Measurements from ENCODE around the gene TEKT3.

Gene TEKT3

GRCh38 chr17:15350777-15351477, 9.5 kb upstream of the TEKT3 start:
- DNase-seq (ENCODE audit: low spot score), result no peak
- no peak for FAIRE-seq

DNA sequence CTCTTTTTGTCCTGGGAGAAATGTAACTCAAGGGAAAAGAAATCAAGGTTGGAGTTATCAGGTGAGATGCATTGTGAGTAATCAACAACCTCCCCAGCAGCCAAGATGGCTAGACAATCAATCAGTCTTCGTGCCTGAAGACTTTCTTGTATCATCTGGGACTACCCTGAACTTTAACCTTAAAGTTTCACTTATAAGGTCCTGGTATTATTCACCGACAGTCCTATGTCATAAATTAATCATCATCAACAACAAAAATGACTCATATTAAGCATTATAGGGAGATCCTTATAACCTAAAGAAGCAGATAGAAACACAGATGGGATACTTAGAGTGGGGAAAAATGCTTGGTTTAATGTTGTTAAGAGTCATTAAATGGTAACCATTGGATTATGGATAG, 7.7 kb upstream of the TEKT3 start:
- FAIRE-seq, result no peak
- no peak for DNase-seq (ENCODE audit: low spot score)

DNA sequence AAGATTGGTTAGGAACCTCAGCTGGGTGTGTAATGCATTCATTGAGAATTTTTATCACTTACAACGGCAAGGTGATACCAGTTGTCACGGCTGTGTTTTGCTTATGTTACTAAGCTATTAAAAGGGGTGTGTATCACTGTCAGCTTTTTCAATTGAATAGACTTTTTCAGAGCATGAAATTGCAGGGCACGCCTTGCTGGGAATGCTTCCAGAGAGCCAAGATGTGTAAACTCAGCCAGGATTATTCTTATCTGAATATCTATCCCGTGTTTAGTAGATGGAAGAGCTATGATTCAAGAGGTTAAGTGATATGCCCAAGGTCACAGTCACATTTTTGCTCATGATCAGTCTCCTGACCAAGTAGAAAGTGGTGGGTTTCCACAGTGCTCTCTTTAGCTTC, 6.6 kb upstream of the TEKT3 start:
- DNase-seq (ENCODE audit: low spot score) (no peak), FAIRE-seq (no peak)

- FAIRE-seq (no peak), DNase-seq (ENCODE audit: low spot score) (no peak)
Observed at GRCh38 chr17:15346066-15346595, 4.7 kb upstream of the TEKT3 start.

- FAIRE-seq, result no peak
- DNase-seq (ENCODE audit: low spot score), result peak; percentile 38
Observed at GRCh38 chr17:15343749-15344148, 2.4 kb upstream of the TEKT3 start.

DNA sequence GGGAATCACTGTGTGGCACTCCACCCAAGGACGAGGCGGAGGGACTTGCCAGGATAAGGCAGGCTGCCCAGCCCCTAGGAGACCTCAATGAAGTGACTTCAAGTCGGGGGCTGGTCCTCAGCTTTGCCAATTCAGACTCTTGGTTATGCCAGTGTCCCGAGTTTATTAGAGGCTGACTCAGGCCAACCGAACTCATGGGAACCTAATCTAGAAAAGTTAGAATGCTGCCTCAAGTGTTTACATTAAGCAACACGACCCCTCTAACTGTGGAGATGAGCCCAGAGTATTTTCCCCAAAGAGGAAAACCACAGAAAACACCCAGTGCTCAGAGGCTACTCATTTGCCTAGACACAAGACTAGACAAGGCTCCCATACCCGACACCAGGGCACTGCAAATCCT, 1.1 kb upstream of the TEKT3 start:
- DNase-seq (ENCODE audit: low spot score) (no peak), FAIRE-seq (no peak)

DNA sequence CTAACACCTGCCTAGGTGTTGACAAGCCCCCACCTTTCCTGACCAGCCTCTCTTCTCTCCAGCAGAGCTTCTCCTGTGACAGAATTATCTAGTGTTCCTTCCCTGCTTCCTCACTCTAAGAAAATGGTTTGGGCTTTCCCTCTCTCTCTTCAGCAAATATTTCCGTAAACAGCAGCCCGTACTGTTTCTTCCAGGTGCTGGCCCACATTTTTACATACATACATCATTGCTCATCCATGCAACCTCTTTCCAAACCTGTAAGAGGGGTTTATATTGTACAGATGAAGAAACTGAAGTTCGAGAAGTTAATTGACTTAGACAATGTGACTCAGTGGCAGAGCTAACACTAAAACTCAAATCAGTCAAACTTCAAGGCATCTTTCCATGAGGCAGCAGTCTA, 569 bp upstream of the TEKT3 start:
- no peak for FAIRE-seq
- no peak for DNase-seq (ENCODE audit: low spot score)

- no peak for FAIRE-seq
- DNase-seq (ENCODE audit: low spot score), result no peak
Observed at GRCh38 chr17:15340966-15341365, 431 bp downstream of the TEKT3 start.

GRCh38 chr17:15335446-15335845, 6.0 kb downstream of the TEKT3 start:
- FAIRE-seq (no peak), DNase-seq (ENCODE audit: low spot score) (no peak)

DNA sequence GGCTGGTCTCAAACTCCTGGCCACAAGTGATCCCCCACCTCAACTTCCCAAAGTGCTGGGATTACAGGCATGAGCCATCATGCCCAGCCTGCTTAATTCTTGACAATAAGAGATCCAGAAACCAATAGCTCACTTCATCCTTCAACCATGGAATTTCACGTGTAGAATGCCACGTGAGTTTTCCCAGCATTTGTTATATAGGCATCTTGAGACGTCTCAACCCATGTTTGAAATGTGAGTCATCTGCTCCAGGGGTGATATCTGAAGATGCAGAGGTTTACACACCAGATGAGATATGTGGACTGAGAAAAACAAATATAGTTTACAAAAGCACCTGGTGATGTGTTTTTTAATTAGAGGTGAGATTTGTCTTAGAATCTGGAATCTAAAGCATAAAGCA, 7.1 kb downstream of the TEKT3 start:
- DNase-seq (ENCODE audit: low spot score) (no peak), FAIRE-seq (no peak)

- FAIRE-seq, result no peak
- no peak for DNase-seq (ENCODE audit: low spot score)
Observed at GRCh38 chr17:15332338-15332737, 9.1 kb downstream of the TEKT3 start.

GRCh38 chr17:15323131-15323530, 18.3 kb downstream of the TEKT3 start:
- FAIRE-seq (no peak), DNase-seq (ENCODE audit: low spot score) (no peak)

DNA sequence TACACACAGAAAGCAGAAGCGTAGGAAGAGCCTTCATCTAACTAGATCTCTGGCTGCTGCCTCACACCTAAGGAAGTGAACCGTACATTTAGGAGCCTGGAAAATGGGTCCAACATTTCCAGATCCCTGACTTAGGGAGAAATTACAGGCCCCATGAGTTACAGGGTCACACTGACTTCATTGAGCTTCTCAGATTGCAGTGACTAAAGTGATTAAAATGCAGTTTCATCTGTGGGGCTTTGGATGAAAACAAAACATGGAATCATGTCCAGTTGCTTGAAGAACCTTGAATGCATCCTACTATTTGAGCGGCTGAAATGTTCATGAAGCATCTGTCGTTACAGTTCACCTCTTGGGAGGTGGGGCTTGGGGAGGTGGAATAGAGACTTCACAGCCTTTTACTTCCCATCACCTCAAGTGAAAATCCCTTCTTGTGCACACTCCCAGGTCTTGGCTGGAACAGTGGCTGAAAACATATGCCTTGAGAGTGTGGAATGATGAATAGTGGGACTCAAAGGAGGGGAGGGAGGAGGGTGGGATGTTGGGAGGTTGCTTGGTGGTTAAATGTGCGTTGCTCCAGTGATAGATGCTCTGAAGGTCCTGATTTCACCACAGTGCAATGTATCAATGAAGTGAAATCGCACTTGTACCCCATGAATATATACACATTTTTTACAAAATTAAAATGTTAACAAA, 19.7 kb downstream of the TEKT3 start:
- DNase-seq (ENCODE audit: low spot score) (no peak), FAIRE-seq (no peak)

GRCh38 chr17:15319452-15320010, 21.9 kb downstream of the TEKT3 start:
- DNase-seq (ENCODE audit: low spot score), result no peak
- FAIRE-seq, result no peak

- no peak for FAIRE-seq
- no peak for DNase-seq (ENCODE audit: low spot score)
Observed at GRCh38 chr17:15311996-15312395, 29.4 kb downstream of the TEKT3 start.

DNA sequence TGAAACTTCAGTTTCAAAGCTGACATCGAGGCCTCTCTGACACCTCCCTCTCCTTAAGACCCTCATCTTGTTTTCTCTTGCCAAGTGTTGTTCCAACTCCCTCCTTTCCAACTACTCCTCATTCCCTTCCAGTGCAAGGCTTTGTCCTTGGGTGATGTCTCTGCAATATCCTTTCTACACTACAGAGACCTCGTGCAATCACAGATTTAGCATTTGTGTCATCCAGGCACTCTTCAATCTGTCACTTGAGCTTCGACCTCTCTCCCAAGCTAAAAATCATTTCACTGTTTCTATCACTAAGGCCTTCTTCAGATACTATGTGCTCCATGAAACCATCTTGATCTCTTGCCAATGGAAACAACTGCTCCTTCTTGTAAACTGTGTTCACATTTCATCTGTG, 31.6 kb downstream of the TEKT3 start:
- FAIRE-seq (no peak), DNase-seq (ENCODE audit: low spot score) (no peak)

- no peak for DNase-seq (ENCODE audit: low spot score)
- no peak for FAIRE-seq
Observed at GRCh38 chr17:15309236-15309635, 32.2 kb downstream of the TEKT3 start.

DNA sequence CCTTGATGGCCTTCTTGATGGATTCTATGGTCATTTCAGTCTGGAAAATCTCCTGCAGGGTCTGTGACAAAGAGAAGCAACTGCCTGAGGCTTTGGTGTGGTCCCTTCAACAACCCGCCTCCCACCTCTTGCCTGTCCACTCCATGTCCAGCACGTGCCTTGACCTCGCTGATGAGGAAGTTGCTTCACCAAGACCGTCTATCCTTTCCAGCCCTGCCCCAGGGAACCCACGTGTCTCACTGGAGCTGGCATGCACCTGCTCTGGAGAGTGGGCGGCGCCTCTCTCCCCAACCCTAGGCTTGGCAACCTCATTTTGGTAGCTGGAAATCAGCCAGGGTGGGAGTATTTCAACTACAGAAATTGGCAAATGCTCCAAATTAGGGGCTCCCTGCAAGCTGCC, 32.6 kb downstream of the TEKT3 start:
- DNase-seq (ENCODE audit: low spot score) (no peak), FAIRE-seq (no peak)

DNA sequence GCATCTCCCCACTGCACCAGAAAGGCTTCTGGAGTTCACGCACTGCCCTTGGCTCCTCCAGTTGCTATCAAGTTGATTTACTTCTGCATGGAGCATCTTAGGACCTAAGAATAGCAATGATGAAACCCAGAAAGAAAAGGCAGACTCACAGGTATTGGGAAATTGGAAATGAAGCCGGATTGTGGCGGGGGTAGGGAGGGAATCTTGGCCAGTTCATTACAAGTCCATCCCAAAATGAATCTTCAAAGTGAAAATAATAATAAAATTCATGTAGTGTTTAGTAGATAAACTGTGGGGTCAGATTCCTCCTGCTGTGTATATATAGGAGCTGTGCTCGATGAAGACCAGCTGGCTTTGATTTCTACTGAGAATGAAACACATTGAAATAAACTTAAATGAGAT, 33.7 kb downstream of the TEKT3 start:
- DNase-seq (ENCODE audit: low spot score) (no peak), FAIRE-seq (no peak)

GRCh38 chr17:15303851-15304250, 37.5 kb downstream of the TEKT3 start:
- DNase-seq (ENCODE audit: low spot score), result no peak
- no peak for FAIRE-seq

GRCh38 chr17:15303268-15303667, 38.1 kb downstream of the TEKT3 start:
- FAIRE-seq (no peak), DNase-seq (ENCODE audit: low spot score) (no peak)

DNA sequence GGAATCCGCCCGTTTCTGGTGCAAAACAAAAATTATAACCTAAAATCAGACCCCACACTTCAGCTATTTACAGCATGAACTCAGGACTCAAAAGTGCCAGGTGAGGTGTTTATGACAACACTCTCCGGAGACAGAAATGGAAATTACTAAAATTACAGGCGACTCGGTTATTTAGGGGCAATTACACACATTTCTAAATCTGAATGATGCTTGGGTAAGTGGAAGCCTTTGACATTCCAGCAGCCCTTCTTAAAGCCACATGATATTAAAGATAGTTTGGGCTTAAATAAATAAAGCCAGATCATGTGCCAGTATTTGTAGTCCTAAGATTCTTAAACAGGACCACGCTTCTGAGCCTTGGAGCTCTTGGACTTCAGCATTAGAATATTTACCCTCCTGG, 39.6 kb downstream of the TEKT3 start:
- DNase-seq (ENCODE audit: low spot score) (no peak), FAIRE-seq (no peak)

GRCh38 chr17:15298176-15298575, 43.2 kb downstream of the TEKT3 start:
- DNase-seq (ENCODE audit: low spot score) (no peak), FAIRE-seq (no peak)

Data from urothelium cell line (cell line).